Stimulated activated CD4-positive, alpha-beta T cell treated with anti-CD3 and anti-CD28 coated beads, Interleukin-1b, Interleukin-23, amount 100 ng/mL, for 1 hour (primary cell): ENCODE measurements around the gene PEAK3.

Source experiments
- DNase-seq, 2 donors: peaks; one replicate each; pipeline ENCODE4 v3.0.0-alpha.2; 2020; ENCODE audit warnings: low read depth in 2 of 2

PEAK3 gene

GRCh38 chr19:2270423-2271233, 11.3 kb downstream of the PEAK3 start:
- peak in 1 of 2 donors; percentile 53 for DNase-seq

- DNase-seq, result no peak
Measured at GRCh38 chr19:2270157-2270422, 11.9 kb downstream of the PEAK3 start.

GRCh38 chr19:2269244-2270156, 12.5 kb downstream of the PEAK3 start:
- DNase-seq, result peak; percentile 98 to 99

DNA sequence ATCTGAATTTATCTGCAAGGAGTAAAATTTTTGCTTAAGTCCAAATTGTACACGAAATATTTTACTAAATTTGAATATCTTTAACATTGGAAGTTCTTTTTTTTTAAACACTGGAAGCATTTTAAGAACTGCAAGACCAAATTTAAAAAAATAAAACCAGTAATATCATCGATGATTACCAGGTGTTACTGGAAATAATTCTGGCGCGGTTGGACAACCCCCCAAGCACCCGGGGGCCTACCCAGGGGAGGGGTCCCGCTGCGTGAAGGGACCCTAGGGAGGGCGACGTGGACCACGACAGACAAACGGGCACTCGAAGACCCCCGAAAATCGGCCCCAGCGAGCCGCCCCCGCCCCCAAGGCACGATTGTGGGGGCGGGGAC, 13.1 kb downstream of the PEAK3 start:
- no peak for DNase-seq

- no peak for DNase-seq
Measured at GRCh38 chr19:2268480-2268830, 13.5 kb downstream of the PEAK3 start.

DNA sequence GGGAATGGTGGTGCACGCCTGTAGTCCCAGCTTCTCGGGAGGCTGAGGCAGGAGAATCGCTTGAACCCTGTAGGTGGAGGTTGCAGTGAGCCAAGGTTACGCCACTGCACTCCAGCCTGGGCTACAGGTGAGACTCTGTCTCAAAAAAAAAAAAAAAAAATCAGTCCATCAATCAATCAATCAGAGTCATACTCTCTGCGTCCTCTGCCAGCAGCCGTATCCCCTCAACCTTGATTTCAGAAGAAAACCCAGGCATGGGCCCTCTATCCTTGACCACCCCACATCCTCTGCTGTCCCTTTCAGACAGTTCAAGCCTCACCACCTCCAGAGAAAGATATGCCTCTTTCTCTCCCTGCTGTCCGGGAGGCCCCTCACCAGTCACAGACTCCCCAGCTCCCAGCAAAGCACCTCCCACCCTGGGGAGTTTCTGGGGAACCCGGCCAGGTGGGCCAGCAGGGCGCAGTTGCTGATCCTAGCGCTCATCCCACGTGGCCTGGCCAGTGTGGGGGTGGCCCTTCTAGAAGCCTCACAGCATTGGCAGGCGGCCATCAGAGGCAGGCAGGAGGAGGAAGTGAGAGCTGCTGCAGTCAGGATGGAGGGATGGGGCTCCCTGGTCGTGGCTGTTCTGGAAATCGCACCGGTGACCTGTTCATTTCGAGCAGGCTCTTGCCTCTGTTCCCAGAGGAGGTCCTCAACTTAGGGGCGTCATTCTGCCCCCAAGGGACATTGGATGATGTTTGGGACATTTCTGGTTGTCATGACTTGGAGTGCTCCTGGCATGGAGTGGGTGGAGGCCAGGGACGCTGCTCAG, 15.6 kb downstream of the PEAK3 start:
- DNase-seq, result no peak

- DNase-seq, result no peak
Measured at GRCh38 chr19:2261438-2262172, 20.4 kb downstream of the PEAK3 start.

GRCh38 chr19:2260341-2260805, 21.6 kb downstream of the PEAK3 start:
- DNase-seq, result no peak

DNA sequence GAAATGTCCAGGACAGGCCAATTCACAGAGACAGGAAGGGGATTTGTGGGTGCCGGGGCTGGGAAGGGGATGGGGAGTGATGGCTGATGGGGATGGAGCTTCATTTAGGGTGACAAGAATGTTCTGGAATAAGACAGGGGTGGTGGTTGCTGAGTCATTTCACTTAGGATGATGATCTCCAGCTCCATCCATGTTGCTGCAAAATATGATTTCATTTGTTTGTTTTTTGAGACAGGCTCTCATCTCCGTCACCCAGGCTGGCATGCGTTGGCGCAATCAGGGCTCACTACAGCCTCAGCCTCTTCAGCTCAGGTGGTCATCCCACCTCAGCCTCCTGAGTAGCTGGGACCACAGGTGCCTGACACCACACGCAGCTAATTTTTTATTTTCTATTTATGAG, 22.6 kb downstream of the PEAK3 start:
- DNase-seq, result no peak

DNA sequence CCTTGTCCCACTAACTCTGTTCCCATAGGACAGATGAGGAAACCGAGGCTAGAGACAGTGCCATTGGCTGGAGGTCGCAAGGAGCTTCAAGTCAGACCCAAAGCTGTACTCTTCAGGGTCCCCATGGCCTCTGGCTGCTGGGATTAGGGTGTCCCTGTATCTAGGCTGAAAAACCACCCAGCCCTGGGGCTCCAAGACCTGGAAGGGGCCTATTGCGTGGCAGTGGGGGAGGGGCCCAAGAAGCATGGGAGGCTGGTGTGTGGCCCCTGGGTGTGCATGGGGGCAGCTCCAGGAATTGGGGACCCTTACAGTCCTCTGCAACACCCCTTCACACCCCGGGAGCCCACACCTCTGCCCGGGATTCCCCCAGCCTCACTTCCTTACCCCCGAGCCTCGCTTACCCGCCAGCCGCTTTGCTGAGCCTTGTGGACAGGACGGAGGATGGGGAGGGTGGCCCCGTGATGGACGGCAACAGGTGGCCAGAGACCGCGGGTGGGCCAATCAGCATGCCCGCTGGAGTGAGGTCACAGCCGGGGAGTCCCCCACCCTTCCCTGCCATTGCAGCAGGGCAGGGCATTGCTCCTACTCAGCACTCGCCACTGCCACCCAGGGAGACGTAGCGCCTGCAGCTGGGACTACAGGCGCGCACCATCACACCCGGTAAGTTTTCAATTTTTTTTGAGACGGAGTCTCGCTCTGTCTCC, 25.8 kb downstream of the PEAK3 start, which contains the start of gene JSRP1:
JSRP1 (minus strand) TSS at position 436 of the 704 bp plus-strand sequence. CDS start 1,103 bp downstream, outside the sequence.
- DNase-seq, result no peak

DNA sequence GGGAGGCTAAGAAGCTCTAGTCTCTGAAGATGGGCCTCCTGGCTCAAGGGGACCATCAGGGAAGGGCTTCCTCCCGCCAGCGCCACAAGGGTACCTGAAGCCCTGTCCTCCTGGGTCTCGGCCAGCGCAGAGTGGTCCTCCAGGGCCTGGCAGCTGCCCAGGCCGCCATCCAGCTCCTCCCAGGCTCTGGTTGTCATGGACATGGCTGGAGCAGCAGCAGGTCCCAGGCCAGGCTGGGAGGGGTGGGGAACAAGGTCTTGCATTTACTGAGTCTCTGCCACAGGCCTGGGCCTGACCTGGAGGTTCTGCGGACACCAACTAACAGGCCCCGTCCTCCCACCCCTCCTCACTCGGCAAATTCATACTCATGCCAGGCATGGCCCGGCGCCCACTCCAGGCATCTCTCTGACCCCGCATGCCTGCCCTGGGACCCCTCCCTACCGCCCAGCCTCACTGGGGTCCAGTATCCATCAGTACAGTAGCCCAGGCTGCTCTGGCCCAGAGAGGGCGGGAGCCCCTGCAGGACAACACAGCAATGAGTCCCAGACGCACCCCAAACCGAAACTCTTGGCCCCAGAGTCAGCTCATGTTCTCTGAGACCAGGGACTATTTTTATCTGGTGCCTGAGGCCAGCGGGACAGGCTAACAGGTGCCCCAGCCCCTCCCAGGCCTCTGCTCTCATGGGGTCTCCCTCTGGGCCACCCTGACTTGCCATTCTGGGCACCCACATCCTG, 26.7 kb downstream of the PEAK3 start:
- DNase-seq, result no peak

DNA sequence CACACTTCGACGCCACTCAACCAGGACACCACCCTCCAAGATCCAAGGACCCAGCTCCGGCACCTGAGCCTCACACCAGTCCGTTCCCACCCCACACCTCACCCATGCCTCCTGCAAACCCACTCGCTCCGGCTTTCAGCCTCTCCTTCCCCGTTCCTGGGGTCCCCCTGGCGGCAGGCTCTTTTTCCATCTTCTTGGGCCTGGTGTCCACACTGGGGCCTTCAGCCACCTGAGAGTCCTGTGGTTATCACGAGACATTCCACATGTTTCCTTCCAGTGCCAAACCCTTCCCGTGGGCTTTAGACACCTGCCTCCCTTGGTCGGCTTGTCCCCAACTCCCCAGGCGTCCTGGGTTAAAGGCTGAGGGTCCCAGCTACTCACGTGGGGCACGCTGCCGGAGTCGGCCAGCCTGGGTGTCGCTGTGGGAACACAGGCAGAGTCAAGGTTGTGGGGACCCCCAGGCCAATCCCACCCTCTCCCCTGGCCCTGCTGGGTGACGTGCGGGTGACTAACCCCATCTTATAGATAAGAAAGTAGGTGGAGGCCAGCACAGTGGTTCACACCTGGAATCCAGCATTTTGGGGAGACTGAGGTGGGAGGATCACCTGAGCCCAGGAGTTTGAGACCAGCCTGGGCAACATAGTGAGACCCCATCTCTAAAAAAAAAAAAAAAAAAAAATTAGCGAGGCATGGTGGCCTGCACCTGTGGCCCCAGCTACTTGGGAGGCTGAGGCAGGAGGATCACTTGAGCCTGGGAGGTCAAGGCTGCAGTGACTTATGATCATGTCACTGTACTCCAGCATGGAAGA, 27.7 kb downstream of the PEAK3 start:
- DNase-seq, result no peak

DNA sequence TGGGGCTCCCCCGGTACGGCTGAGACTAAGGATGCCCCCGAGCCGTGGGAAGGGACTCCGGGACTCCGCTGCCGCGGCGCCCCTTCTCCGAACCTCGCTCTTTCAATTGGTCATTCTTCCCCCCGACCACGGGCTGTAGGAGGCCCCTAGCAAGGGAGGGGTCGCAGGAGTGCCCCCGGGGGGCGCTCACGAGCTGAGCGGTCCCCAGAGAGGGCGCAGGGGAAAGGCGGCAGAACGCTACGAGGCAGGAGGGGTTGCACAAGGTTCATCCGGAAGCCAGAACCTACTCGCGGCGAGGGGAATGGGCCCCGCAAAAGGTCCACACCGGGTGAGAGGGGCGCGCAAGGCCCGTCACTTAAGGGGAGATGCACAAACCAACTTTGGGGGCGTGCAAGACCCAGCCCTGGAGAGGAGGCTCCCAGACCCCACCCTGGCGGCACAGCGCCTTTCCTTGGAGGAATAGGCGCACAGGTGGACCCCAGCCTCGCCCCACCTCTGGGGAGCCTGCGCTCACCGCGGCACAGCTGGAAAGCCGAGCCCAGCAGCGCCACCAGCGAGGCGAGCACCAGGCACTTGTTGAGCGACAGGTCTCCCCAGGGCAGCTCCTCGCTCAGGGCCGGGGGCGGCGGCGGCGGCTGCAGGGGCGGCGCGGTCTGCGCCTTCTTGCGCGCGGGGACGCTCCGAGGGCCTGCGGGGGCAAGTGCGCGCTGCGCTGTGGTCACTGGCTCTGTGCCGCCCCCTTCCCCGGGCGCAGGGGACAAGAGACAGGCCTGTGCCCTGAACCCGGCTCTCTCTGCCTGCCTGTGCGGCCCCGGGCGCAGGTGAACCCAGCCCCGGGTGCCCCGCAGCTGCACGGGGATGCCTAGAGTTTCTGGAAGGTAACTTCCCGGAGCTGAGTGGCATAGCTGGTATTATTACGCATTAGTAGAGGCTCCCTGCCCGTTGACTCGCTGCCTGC, 28.6 kb downstream of the PEAK3 start:
- DNase-seq, result no peak

DNA sequence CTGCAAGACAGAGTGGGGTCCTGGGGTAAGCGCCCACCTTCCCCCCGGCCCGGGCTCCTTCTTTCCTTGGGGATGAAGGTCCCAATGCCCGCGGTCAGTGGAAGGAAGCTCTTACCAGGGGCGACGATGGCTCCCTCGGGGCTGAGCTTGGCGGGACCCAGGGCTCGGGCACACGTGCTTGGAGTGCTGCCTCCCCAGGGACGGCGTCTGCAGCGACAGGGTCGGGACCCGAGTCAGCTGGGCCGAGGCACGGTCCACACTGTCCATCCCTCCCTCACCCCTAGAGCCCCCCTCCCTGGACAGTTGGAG, 29.2 kb downstream of the PEAK3 start:
- no peak for DNase-seq

DNA sequence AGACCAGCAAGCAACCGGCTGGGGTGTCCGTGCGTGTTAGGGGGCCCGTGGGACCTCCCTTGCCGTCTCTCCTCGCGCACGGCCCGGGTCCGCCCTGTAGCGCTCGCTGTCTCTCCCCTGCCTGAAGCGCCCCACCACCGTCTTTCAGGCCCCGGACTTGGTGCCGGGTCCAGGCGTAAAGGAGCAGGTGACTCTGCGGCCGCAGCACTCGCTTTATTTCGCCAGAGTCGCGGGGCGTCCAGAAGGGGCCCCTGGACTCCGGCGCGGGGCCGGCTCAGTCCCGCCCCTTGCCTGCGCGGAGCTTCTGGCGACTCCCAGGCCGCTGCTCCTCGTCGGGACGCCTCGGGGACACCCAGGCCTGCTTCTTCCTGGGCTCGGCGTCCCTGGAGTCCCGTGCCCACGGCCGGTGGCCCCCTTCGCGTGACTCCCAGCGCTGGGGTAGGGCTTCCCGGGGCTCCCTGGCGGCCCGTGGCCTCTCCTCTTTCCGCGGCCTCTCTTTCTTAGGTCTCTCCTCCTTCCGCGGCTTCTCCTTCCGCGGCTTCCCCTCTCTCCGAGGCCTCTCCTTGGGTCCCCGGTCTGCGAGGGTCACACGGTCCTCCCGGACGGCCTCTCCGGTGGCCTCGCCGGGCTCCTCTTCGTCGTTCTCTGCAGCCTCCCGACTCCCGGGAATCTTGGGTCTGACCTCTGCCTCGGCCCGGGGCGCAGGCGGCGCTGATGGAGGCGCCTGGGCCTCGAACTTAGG, 29.7 kb downstream of the PEAK3 start:
- DNase-seq, result no peak

- DNase-seq, result no peak
Measured at GRCh38 chr19:2251106-2252054, 30.6 kb downstream of the PEAK3 start.

- no peak for DNase-seq
Measured at GRCh38 chr19:2250766-2251105, 31.2 kb downstream of the PEAK3 start.
